Chondrocyte (in vitro differentiated cells): ENCODE data around the gene UQCRC2. TPM values are rescaled to one million over a fixed set of nuclear protein-coding genes. Genes with fewer than 3 reads are reported as not detected.

Experiments
- DNase-seq: peaks from one replicate; pipeline ENCODE4 v3.0.0; 2021; ENCODE audit warnings: mixed read lengths, low spot score
- H3K27ac Mint-ChIP-seq: one replicate; pipeline ENCODE4 v1.8.0; 2021; ENCODE audit warnings: mild to moderate bottlenecking, moderate library complexity, mixed read lengths; ENCODE audit not compliant: unreplicated experiment
- H3K27me3 Mint-ChIP-seq: 2 replicates; pipeline ENCODE4 v1.8.0; 2021; ENCODE audit warnings: low read depth, mixed read lengths
- H3K36me3 Mint-ChIP-seq: 2 replicates; pipeline ENCODE4 v1.8.0; 2021; ENCODE audit warnings: low read depth, mixed read lengths
- H3K4me1 Mint-ChIP-seq: 2 replicates; pipeline ENCODE4 v1.8.0; 2021; ENCODE audit warnings: low read depth, mild to moderate bottlenecking, mixed read lengths
- H3K4me3 Mint-ChIP-seq: one replicate; pipeline ENCODE4 v1.8.0; 2021; ENCODE audit warnings: mild to moderate bottlenecking, moderate library complexity, mixed read lengths; ENCODE audit not compliant: unreplicated experiment
- H3K9me3 Mint-ChIP-seq: 2 replicates; pipeline ENCODE4 v1.8.0; 2021; ENCODE audit warnings: low read depth, mixed read lengths
- total RNA-seq: library from RNA; stranded (reverse); gene quantifications from 3 replicates; pipeline ENCODE4 v1.2.1, GENCODE V29; 2021
- TF ChIP-seq, protein P1 (sequence below): fragments of 200-600 bp; sonication (generic); IDR thresholded peaks from 2 replicates; pipeline ENCODE4 v1.5.0; 2021; ENCODE audit warnings: antibody characterized with exemption, mild to moderate bottlenecking, moderate library complexity

The UQCRC2 gene
- total RNA-seq, 1 donor from 2014 or later: 154 TPM

DNA sequence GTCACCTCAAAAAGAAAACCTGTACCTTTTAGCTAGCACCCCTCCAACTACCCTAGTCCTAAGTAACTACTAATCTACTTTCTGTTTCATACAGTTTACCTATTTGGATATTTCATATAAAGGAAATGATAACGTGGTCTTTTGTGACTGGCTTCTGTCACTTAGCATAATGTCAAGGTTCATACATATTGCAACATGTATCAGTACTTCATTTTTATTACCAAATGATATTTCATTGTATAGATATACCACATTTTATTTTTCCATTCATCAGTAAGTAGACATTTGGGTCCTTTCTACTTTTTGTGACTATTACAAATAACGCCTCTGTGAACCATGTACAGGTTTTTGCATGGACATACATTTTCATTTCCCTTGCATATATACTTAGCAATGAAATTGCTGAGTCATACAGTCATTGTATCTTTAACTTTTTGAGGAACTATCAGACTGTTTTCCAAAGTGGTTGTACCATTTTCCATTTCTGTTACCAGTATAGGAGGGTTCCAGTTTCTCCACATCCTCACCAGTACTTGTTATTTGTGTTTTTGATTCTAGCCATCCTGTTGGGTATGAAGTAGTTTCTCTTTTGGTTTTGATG is 78.4 kb downstream of the UQCRC2 start:
- Mint-ChIP-seq H3K27me3 (no peaks in the 10 kb centered on the region), H3K27ac (no peak overlapping the region), H3K4me3 (no peak overlapping the region), H3K9me3 (peaks cover 4% of the 10 kb centered on the region), H3K4me1 (peaks cover 23% of the 10 kb centered on the region), H3K36me3 (peaks cover 3% of the 10 kb centered on the region)
- no peak for DNase-seq
- TF ChIP-seq, protein P1, sequence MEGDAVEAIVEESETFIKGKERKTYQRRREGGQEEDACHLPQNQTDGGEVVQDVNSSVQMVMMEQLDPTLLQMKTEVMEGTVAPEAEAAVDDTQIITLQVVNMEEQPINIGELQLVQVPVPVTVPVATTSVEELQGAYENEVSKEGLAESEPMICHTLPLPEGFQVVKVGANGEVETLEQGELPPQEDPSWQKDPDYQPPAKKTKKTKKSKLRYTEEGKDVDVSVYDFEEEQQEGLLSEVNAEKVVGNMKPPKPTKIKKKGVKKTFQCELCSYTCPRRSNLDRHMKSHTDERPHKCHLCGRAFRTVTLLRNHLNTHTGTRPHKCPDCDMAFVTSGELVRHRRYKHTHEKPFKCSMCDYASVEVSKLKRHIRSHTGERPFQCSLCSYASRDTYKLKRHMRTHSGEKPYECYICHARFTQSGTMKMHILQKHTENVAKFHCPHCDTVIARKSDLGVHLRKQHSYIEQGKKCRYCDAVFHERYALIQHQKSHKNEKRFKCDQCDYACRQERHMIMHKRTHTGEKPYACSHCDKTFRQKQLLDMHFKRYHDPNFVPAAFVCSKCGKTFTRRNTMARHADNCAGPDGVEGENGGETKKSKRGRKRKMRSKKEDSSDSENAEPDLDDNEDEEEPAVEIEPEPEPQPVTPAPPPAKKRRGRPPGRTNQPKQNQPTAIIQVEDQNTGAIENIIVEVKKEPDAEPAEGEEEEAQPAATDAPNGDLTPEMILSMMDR: no peak

Other genes starting within 250 kb of the UQCRC2 start
- gene NPIPB4, start 95.6 kb upstream of the UQCRC2 start, total RNA-seq: 78.5 to 116 TPM (median 81.4 TPM) in 3 replicates
- gene PDZD9, start 47.8 kb downstream of the UQCRC2 start, total RNA-seq: not detected in 3 replicates
- gene MOSMO, start 54.8 kb downstream of the UQCRC2 start, total RNA-seq: 9.7 to 11.3 TPM (median 10.7 TPM) in 3 replicates
- not detected in 3 replicates for gene VWA3A, start 139.2 kb downstream of the UQCRC2 start, total RNA-seq
- not detected in 3 replicates for gene SDR42E2, start 209.1 kb downstream of the UQCRC2 start, total RNA-seq